ENCODE measurements around the gene CBX8. TPM values are rescaled to one million over a fixed set of nuclear protein-coding genes. Genes with fewer than 3 reads are reported as not detected.

The CBX8 gene
- total and polyA plus RNA-seq, 2 of the 13 experiments (the other 11 are each of a cell fraction or from before 2014, with no cell fraction given), result 0.34 to 12.6 TPM

DNA sequence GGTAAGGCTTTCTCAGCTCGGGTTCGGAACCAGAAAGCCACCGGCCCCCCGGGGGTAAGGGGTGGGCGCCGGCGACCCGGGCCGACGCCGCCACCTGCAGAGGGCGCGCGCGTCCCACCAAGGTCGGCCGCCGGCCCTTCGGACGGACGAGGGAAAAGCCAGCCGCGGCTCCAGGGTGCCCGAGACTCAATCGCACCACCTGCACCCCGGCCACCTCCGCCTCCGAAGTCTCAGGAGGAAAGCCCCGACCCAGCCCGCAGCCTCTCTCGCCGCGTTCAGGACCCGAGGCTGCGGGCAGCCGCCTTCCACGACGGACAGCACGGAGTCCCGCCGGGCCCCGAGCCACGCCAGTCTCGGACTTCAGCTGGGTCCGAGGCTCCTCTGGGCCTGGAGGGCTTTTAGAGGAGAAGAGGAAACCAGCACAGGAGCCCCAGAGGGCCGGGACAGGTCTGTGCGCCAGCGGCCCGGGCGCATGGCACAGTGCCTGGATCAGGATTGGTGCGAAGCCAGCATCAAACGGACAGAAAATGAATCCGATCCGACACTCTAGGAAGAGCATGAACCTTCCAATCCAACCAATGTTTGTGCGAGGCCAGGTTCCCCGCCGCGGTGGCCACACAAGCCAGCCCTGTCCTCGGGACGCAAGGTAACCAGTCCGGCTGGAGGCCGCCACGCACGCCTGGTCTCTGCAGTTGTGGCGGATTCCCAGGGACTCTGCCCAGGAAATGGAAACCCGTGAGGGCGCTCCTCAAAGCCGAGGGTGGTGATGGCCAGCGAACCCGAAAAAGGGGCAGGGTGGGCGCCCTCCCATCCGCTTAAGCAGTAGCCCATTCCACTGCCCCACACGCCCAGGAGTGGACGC is 6.7 kb downstream of the CBX8 start (continued):
- TF ChIP-seq, protein P1, sequence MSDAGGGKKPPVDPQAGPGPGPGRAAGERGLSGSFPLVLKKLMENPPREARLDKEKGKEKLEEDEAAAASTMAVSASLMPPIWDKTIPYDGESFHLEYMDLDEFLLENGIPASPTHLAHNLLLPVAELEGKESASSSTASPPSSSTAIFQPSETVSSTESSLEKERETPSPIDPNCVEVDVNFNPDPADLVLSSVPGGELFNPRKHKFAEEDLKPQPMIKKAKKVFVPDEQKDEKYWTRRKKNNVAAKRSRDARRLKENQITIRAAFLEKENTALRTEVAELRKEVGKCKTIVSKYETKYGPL (CRISPR knock-in tag; IDR thresholded peaks at IDR 0.05), result no peak
- TF ChIP-seq ZNF781 (CRISPR knock-in tag; IDR thresholded peaks at IDR 0.05; ENCODE audit: borderline replicate concordance, not compliant biosample characterization) (peak; percentile 24), THAP11 (CRISPR knock-in tag; IDR thresholded peaks at IDR 0.05) (peak; percentile 7; the same call in 1 of the 2 replicates), KLF6 (CRISPR knock-in tag; IDR thresholded peaks at IDR 0.05) (0 out of 2 replicates have a peak, but pooled peaks have one; percentile 36), HNRNPLL (IDR thresholded peaks at IDR 0.05; ENCODE audit: low read depth, low read length, poor library complexity, severe bottlenecking) (peak; percentile 34), NFE2 (CRISPR knock-in tag; IDR thresholded peaks at IDR 0.05) (no peak), AHDC1 (CRISPR knock-in tag; IDR thresholded peaks at IDR 0.05; ENCODE audit: borderline replicate concordance) (no peak), MTF1 (CRISPR knock-in tag; IDR thresholded peaks at IDR 0.05) (no peak), DBP (CRISPR knock-in tag; IDR thresholded peaks at IDR 0.05; ENCODE audit: not compliant biosample characterization) (peak; percentile 58), WIZ (CRISPR knock-in tag; IDR thresholded peaks at IDR 0.05) (no peak), ZBTB7B (CRISPR knock-in tag; IDR thresholded peaks at IDR 0.05) (peak; percentile 91), ERF (CRISPR knock-in tag; IDR thresholded peaks at IDR 0.05) (peak; percentile 68; the same call in 1 of the 2 replicates), ZNF101 (CRISPR knock-in tag; IDR thresholded peaks at IDR 0.05; ENCODE audit: borderline replicate concordance, low read depth) (no peak), ZNF44 (CRISPR knock-in tag; IDR thresholded peaks at IDR 0.05) (no peak), ZNF30 (CRISPR knock-in tag; IDR thresholded peaks at IDR 0.05) (0 out of 2 replicates have a peak, but pooled peaks have one; percentile 39), ZNF552 (CRISPR knock-in tag; IDR thresholded peaks at IDR 0.05; ENCODE audit: borderline replicate concordance) (0 out of 2 replicates have a peak, but pooled peaks have one; percentile 0), ZNF275 (CRISPR knock-in tag; IDR thresholded peaks at IDR 0.05; ENCODE audit: borderline replicate concordance) (0 out of 2 replicates have a peak, but pooled peaks have one; percentile 49), ZNF558 (CRISPR knock-in tag; IDR thresholded peaks at IDR 0.05; ENCODE audit: borderline replicate concordance) (peak; percentile 24; the same call in 1 of the 2 replicates), TOE1 (CRISPR knock-in tag; IDR thresholded peaks at IDR 0.05) (no peak), ISX (CRISPR knock-in tag; conservative IDR thresholded peaks at IDR 0.05) (0 out of 2 replicates have a peak, but pooled peaks have one; percentile 29)

All from HepG2 (cell line).